HEK293 (cell line): ENCODE data around the gene NRIP1.

Source experiments
- CTCF ChIA-PET: fragments of 350-600 bp; formaldehyde crosslinking; extraction: SDS; loops from one replicate; lab custom pipeline; 2021; ENCODE audit warnings: antibody characterized with exemption; lab: Yijun Ruan, JAX
- POLR2A ChIA-PET: fragments of 300-600 bp; formaldehyde crosslinking; extraction: SDS; loops from one replicate; lab custom pipeline; 2020; ENCODE audit warnings: antibody characterized with exemption, inconsistent platforms; lab: Yijun Ruan, JAX
- H3K27ac ChIP-seq: fragments of 200-500 bp; sonication (Bioruptor generic); 2 replicates; pipeline ENCODE4 v1.5.1; 2014; ENCODE audit warnings: low read depth, low read length, control low read depth, inconsistent platforms; ENCODE audit errors: extremely low read depth
- H3K36me3 ChIP-seq, 2 experiments: fragments of 200-500 bp in 1 of 2; sonication (Bioruptor generic) in 1 of 2; 1 replicate in 1 of 2; 2 replicates in 1 of 2; pipeline ENCODE4 v1.5.1; 2014 to 2017; ENCODE audit warnings: inconsistent platforms in 2 of 2, low read length in 2 of 2; ENCODE audit not compliant: control insufficient read depth in 2 of 2, insufficient read depth in 1 of 2
- H3K4me1 ChIP-seq: fragments of 200-500 bp; sonication (Bioruptor generic); 2 replicates; pipeline ENCODE4 v1.5.1; 2014; ENCODE audit warnings: mild to moderate bottlenecking, low read length, inconsistent platforms; ENCODE audit not compliant: control insufficient read depth, insufficient read depth
- H3K4me3 ChIP-seq: 2 replicates; pipeline ENCODE4 v1.5.1; 2011; ENCODE audit warnings: low read depth, mild to moderate bottlenecking, control low read depth, low read length, moderate library complexity
- H3K9me3 ChIP-seq: fragments of 200-500 bp; sonication (Bioruptor generic); 2 replicates; pipeline ENCODE4 v1.5.1; 2014; ENCODE audit warnings: low read depth, low read length, inconsistent platforms; ENCODE audit not compliant: control insufficient read depth, insufficient read depth
- KLF9 ChIP-seq: fragments of 450-650 bp; formaldehyde crosslinking; IDR thresholded peaks from 2 replicates; pipeline ENCODE4 v1.5.1; 2016; ENCODE audit warnings: missing biosample characterization, missing genetic modification characterization, low read depth
- OVOL3 ChIP-seq: fragments of 450-650 bp; formaldehyde crosslinking; IDR thresholded peaks from 2 replicates; pipeline ENCODE4 v1.5.1; 2016; ENCODE audit warnings: missing biosample characterization, missing genetic modification characterization
- PRDM1 ChIP-seq: fragments of 450-650 bp; formaldehyde crosslinking; IDR thresholded peaks from 2 replicates; pipeline ENCODE4; 2016; ENCODE audit warnings: missing biosample characterization, missing genetic modification characterization
- TRIM28 ChIP-seq: IDR thresholded peaks from 2 replicates; pipeline ENCODE4 v1.6.1; 2011; ENCODE audit warnings: low read length, control low read depth, borderline replicate concordance
- YY1 ChIP-seq: fragments of 450-650 bp; formaldehyde crosslinking; IDR thresholded peaks from 2 replicates; pipeline ENCODE4 v1.5.1; 2018; ENCODE audit warnings: missing biosample characterization, missing genetic modification characterization
- ZBTB48 ChIP-seq: fragments of 450-650 bp; formaldehyde crosslinking; IDR thresholded peaks from 2 replicates; pipeline ENCODE4 v1.5.1; 2016; ENCODE audit warnings: missing biosample characterization, missing genetic modification characterization
- ZNF157 ChIP-seq: fragments of 450-650 bp; formaldehyde crosslinking; IDR thresholded peaks from 2 replicates; pipeline ENCODE4 v1.5.1; 2016; ENCODE audit warnings: missing biosample characterization, missing genetic modification characterization
- ZNF211 ChIP-seq: fragments of 450-650 bp; formaldehyde crosslinking; IDR thresholded peaks from 2 replicates; pipeline ENCODE4 v1.5.1; 2016; ENCODE audit warnings: low read depth, missing biosample characterization, missing genetic modification characterization
- ZNF239 ChIP-seq: fragments of 450-650 bp; formaldehyde crosslinking; IDR thresholded peaks from 2 replicates; pipeline ENCODE4 v1.5.1; 2016; ENCODE audit warnings: missing biosample characterization, missing genetic modification characterization
- ZNF394 ChIP-seq: fragments of 450-650 bp; formaldehyde crosslinking; IDR thresholded peaks from 2 replicates; pipeline ENCODE4 v1.5.1; 2016; ENCODE audit warnings: missing biosample characterization, missing genetic modification characterization, mild to moderate bottlenecking, moderate library complexity, borderline replicate concordance
- ZNF623 ChIP-seq: fragments of 450-650 bp; formaldehyde crosslinking; IDR thresholded peaks from 2 replicates; pipeline ENCODE4 v1.5.1; 2016; ENCODE audit warnings: missing biosample characterization, missing genetic modification characterization
- ZNF768 ChIP-seq: fragments of 450-650 bp; formaldehyde crosslinking; IDR thresholded peaks from 2 replicates; pipeline ENCODE4 v1.5.1; 2018; ENCODE audit warnings: missing biosample characterization, mild to moderate bottlenecking, missing genetic modification characterization
- TF ChIP-seq, protein P1 (sequence below): fragments of 450-650 bp; formaldehyde crosslinking; IDR thresholded peaks from 2 replicates; pipeline ENCODE4 v1.5.1; 2016; ENCODE audit warnings: missing biosample characterization, missing genetic modification characterization
- TF ChIP-seq, protein P2 (sequence below): fragments of 450-650 bp; formaldehyde crosslinking; IDR thresholded peaks from 2 replicates; pipeline ENCODE4 v1.5.1; 2016; ENCODE audit warnings: missing biosample characterization, missing genetic modification characterization
- TF ChIP-seq, protein P3 (sequence below): fragments of 450-650 bp; formaldehyde crosslinking; IDR thresholded peaks from 2 replicates; pipeline ENCODE4 v1.5.1; 2016; ENCODE audit warnings: missing biosample characterization, missing genetic modification characterization
- TF ChIP-seq, protein P4 (sequence below): fragments of 450-650 bp; formaldehyde crosslinking; IDR thresholded peaks from 2 replicates; pipeline ENCODE4 v1.5.1; 2016; ENCODE audit warnings: missing biosample characterization, missing genetic modification characterization
- TF ChIP-seq, protein P5 (sequence below): fragments of 450-650 bp; formaldehyde crosslinking; IDR thresholded peaks from 2 replicates; pipeline ENCODE4 v1.5.0; 2017; ENCODE audit warnings: missing biosample characterization, missing genetic modification characterization, borderline replicate concordance
- TF ChIP-seq, protein P6 (sequence below): fragments of 450-650 bp; formaldehyde crosslinking; IDR thresholded peaks from 2 replicates; pipeline ENCODE4 v1.5.1; 2017; ENCODE audit warnings: missing biosample characterization, mild to moderate bottlenecking, missing genetic modification characterization, moderate library complexity

Gene NRIP1

DNA sequence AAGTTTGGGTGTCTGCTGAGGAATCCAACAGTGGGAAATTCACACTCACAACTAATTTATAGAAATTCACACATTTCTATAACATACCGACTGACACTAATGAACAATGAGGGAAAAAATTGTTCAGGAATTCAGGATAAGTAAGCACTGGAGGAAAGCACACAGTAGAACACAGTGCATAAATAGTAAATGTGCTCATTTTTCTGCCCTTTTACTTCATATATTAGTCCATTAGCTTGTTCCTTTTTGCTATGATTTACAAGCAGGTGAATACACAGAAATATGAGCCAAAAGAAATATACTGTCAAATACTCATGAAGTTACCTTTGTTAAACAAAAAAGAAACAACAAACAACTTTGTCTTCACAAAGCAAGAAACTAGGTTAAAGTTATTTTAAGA, 11.3 kb downstream of the NRIP1 start:
- H3K4me3 ChIP-seq, result no peak overlapping the region
- TF ChIP-seq, protein P1, sequence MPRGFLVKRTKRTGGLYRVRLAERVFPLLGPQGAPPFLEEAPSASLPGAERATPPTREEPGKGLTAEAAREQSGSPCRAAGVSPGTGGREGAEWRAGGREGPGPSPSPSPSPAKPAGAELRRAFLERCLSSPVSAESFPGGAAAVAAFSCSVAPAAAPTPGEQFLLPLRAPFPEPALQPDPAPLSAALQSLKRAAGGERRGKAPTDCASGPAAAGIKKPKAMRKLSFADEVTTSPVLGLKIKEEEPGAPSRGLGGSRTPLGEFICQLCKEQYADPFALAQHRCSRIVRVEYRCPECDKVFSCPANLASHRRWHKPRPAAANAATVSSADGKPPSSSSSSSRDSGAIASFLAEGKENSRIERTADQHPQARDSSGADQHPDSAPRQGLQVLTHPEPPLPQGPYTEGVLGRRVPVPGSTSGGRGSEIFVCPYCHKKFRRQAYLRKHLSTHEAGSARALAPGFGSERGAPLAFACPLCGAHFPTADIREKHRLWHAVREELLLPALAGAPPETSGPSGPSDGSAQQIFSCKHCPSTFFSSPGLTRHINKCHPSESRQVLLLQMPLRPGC (tag by site-specific recombination), result no peak
- TF ChIP-seq TRIM28, result no peak
- TF ChIP-seq, protein P2, sequence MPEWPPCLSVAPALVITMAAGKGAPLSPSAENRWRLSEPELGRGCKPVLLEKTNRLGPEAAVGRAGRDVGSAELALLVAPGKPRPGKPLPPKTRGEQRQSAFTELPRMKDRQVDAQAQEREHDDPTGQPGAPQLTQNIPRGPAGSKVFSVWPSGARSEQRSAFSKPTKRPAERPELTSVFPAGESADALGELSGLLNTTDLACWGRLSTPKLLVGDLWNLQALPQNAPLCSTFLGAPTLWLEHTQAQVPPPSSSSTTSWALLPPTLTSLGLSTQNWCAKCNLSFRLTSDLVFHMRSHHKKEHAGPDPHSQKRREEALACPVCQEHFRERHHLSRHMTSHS (tag by site-specific recombination), result no peak
- no peak for TF ChIP-seq YY1
- no peak for TF ChIP-seq ZNF211 (tag by site-specific recombination)
- no peak for TF ChIP-seq KLF9 (tag by site-specific recombination)
- TF ChIP-seq, protein P3, sequence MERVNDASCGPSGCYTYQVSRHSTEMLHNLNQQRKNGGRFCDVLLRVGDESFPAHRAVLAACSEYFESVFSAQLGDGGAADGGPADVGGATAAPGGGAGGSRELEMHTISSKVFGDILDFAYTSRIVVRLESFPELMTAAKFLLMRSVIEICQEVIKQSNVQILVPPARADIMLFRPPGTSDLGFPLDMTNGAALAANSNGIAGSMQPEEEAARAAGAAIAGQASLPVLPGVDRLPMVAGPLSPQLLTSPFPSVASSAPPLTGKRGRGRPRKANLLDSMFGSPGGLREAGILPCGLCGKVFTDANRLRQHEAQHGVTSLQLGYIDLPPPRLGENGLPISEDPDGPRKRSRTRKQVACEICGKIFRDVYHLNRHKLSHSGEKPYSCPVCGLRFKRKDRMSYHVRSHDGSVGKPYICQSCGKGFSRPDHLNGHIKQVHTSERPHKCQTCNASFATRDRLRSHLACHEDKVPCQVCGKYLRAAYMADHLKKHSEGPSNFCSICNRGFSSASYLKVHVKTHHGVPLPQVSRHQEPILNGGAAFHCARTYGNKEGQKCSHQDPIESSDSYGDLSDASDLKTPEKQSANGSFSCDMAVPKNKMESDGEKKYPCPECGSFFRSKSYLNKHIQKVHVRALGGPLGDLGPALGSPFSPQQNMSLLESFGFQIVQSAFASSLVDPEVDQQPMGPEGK, result no peak
- no peak for TF ChIP-seq OVOL3
- no peak for TF ChIP-seq ZNF394
- TF ChIP-seq, protein P4, sequence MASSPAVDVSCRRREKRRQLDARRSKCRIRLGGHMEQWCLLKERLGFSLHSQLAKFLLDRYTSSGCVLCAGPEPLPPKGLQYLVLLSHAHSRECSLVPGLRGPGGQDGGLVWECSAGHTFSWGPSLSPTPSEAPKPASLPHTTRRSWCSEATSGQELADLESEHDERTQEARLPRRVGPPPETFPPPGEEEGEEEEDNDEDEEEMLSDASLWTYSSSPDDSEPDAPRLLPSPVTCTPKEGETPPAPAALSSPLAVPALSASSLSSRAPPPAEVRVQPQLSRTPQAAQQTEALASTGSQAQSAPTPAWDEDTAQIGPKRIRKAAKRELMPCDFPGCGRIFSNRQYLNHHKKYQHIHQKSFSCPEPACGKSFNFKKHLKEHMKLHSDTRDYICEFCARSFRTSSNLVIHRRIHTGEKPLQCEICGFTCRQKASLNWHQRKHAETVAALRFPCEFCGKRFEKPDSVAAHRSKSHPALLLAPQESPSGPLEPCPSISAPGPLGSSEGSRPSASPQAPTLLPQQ (tag by site-specific recombination), result no peak
- no peak for TF ChIP-seq ZNF239 (tag by site-specific recombination)
- TF ChIP-seq ZNF623 (tag by site-specific recombination), result no peak
- no peak for TF ChIP-seq PRDM1 (tag by site-specific recombination)
- no peak for TF ChIP-seq ZBTB48 (tag by site-specific recombination)
- TF ChIP-seq, protein P5, sequence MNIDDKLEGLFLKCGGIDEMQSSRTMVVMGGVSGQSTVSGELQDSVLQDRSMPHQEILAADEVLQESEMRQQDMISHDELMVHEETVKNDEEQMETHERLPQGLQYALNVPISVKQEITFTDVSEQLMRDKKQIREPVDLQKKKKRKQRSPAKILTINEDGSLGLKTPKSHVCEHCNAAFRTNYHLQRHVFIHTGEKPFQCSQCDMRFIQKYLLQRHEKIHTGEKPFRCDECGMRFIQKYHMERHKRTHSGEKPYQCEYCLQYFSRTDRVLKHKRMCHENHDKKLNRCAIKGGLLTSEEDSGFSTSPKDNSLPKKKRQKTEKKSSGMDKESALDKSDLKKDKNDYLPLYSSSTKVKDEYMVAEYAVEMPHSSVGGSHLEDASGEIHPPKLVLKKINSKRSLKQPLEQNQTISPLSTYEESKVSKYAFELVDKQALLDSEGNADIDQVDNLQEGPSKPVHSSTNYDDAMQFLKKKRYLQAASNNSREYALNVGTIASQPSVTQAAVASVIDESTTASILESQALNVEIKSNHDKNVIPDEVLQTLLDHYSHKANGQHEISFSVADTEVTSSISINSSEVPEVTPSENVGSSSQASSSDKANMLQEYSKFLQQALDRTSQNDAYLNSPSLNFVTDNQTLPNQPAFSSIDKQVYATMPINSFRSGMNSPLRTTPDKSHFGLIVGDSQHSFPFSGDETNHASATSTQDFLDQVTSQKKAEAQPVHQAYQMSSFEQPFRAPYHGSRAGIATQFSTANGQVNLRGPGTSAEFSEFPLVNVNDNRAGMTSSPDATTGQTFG (tag by site-specific recombination), result no peak
- no peak for TF ChIP-seq ZNF768 (tag by site-specific recombination)
- CTCF ChIA-PET, result interaction anchor here (0.6 to 1.5 kb wide), 2 partner anchors 189 to 710 kb away, joined by 3 read pairs; no protein-coding TSS in a partner anchor

DNA sequence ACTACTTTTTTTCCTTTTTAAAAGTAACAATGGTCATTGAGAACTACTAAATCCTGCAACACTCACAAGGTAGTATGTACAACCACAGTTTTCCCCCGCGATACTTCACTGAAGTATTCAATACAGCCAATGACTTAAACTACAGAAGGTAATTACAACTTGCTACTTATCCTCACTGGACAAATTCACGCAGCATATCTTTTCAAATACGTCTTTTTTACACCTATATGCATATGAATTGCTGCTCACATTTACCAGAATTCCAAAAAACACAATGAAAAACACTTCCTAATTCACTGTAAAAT, 12.4 kb downstream of the NRIP1 start:
- Histone ChIP-seq H3K27ac (no peak overlapping the region), H3K36me3 (no peaks in the 10 kb centered on the region), H3K4me1 (peaks cover 63% of the 10 kb centered on the region), H3K4me3 (no peak overlapping the region), H3K9me3 (no peaks in the 10 kb centered on the region)
- TF ChIP-seq, protein P6, sequence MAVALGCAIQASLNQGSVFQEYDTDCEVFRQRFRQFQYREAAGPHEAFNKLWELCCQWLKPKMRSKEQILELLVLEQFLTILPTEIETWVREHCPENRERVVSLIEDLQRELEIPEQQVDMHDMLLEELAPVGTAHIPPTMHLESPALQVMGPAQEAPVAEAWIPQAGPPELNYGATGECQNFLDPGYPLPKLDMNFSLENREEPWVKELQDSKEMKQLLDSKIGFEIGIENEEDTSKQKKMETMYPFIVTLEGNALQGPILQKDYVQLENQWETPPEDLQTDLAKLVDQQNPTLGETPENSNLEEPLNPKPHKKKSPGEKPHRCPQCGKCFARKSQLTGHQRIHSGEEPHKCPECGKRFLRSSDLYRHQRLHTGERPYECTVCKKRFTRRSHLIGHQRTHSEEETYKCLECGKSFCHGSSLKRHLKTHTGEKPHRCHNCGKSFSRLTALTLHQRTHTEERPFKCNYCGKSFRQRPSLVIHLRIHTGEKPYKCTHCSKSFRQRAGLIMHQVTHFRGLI, result no peak
- TF ChIP-seq ZNF157 (tag by site-specific recombination), result no peak
- POLR2A ChIA-PET, result interaction anchor here (1.3 kb wide), 1 partner anchor 12 kb away, joined by 7 read pairs; the partner anchor contains the start of gene NRIP1
- CTCF ChIA-PET, result no interaction called here

More for the DNA sequence above, 11.3 kb downstream of the NRIP1 start:
- Histone ChIP-seq H3K4me1 (peaks cover 64% of the 10 kb centered on the region), H3K36me3 (no peaks in the 10 kb centered on the region), H3K9me3 (no peaks in the 10 kb centered on the region), H3K27ac (no peak overlapping the region)
- POLR2A ChIA-PET, result no interaction called here
